ENCODE data around the gene FTL.

DNA sequence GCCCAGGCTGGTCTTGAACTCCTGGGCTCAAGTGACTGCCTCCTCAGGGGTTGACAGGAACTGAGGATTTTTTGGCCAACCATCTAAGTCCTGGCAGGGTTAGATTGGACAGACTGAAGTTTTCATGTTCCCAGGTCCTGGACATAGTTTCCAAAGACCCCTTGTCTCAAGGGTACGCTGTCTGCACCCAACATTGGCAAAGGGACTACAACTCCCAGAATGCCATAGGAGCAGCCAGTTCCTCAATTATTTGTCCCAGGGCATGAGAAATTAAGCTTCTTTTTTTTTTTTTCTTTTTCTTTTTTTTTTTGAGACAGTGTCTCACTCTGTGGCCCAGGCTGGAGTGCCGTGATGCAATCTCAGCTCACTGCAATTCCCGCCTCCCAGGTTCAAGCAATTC is 21.1 kb downstream of the FTL start:
- TF ChIP-seq, protein P1, sequence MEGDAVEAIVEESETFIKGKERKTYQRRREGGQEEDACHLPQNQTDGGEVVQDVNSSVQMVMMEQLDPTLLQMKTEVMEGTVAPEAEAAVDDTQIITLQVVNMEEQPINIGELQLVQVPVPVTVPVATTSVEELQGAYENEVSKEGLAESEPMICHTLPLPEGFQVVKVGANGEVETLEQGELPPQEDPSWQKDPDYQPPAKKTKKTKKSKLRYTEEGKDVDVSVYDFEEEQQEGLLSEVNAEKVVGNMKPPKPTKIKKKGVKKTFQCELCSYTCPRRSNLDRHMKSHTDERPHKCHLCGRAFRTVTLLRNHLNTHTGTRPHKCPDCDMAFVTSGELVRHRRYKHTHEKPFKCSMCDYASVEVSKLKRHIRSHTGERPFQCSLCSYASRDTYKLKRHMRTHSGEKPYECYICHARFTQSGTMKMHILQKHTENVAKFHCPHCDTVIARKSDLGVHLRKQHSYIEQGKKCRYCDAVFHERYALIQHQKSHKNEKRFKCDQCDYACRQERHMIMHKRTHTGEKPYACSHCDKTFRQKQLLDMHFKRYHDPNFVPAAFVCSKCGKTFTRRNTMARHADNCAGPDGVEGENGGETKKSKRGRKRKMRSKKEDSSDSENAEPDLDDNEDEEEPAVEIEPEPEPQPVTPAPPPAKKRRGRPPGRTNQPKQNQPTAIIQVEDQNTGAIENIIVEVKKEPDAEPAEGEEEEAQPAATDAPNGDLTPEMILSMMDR (conservative IDR thresholded peaks at IDR 0.05; ENCODE audit: low read depth, low read length): no peak
- no peak for TF ChIP-seq EZH2 (IDR thresholded peaks at IDR 0.05; ENCODE audit: borderline replicate concordance, low read depth, low read length, poor library complexity, severe bottlenecking)
